Uterus (tissue), 2 donors: ENCODE data around the gene WHAMM.
"Not testable (repeated sequence)": the region's sequence is repeated elsewhere in the genome, so short reads cannot be mapped to it uniquely, and the experiment has no call there.

Experiments used
- POLR2A ChIP-seq, 2 donors: fragments of 450-650 bp; IDR thresholded peaks; one replicate each; pipeline ENCODE4 v1.6.1; 2016; ENCODE audit warnings: antibody characterized with exemption in 2 of 2, mild to moderate bottlenecking in 1 of 2, moderate library complexity in 1 of 2
- TF ChIP-seq, protein P1 (sequence below), 4 experiments: fragments of 200-600 bp in 2 of 4; fragments of 450-650 bp in 2 of 4; sonication (generic) in 2 of 4; IDR thresholded peaks; one replicate each; pipeline ENCODE4 v1.5.1; 2016 to 2019; ENCODE audit warnings: antibody characterized with exemption in 4 of 4, mild to moderate bottlenecking in 2 of 4, moderate library complexity in 1 of 4

DNA sequence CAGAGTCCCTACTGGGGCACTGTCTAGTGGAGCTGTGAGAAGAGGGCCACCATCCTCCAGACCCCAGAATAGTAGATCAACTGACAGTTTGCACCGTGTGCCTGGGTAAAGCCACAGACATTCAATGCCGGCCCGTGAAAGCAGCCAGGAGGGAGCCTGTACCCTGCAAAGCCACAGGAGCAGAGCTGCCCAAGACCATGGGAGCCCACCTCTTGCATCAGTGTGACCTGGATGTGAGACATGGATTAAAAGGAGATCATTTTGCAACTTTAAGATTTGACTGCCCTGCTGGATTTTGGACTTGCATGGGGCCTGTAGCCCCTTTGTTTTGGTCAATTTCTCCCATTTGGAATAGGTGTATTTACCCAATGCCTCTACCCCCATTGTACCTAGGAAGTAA, 56.6 kb downstream of the WHAMM start:
- not testable (repeated sequence) for TF ChIP-seq POLR2A (IDR thresholded peaks at IDR 0.05)
- TF ChIP-seq, protein P1, sequence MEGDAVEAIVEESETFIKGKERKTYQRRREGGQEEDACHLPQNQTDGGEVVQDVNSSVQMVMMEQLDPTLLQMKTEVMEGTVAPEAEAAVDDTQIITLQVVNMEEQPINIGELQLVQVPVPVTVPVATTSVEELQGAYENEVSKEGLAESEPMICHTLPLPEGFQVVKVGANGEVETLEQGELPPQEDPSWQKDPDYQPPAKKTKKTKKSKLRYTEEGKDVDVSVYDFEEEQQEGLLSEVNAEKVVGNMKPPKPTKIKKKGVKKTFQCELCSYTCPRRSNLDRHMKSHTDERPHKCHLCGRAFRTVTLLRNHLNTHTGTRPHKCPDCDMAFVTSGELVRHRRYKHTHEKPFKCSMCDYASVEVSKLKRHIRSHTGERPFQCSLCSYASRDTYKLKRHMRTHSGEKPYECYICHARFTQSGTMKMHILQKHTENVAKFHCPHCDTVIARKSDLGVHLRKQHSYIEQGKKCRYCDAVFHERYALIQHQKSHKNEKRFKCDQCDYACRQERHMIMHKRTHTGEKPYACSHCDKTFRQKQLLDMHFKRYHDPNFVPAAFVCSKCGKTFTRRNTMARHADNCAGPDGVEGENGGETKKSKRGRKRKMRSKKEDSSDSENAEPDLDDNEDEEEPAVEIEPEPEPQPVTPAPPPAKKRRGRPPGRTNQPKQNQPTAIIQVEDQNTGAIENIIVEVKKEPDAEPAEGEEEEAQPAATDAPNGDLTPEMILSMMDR (IDR thresholded peaks at IDR 0.05): not testable (repeated sequence)
